ENCODE measurements around the gene SLC15A5.

Gene SLC15A5

DNA sequence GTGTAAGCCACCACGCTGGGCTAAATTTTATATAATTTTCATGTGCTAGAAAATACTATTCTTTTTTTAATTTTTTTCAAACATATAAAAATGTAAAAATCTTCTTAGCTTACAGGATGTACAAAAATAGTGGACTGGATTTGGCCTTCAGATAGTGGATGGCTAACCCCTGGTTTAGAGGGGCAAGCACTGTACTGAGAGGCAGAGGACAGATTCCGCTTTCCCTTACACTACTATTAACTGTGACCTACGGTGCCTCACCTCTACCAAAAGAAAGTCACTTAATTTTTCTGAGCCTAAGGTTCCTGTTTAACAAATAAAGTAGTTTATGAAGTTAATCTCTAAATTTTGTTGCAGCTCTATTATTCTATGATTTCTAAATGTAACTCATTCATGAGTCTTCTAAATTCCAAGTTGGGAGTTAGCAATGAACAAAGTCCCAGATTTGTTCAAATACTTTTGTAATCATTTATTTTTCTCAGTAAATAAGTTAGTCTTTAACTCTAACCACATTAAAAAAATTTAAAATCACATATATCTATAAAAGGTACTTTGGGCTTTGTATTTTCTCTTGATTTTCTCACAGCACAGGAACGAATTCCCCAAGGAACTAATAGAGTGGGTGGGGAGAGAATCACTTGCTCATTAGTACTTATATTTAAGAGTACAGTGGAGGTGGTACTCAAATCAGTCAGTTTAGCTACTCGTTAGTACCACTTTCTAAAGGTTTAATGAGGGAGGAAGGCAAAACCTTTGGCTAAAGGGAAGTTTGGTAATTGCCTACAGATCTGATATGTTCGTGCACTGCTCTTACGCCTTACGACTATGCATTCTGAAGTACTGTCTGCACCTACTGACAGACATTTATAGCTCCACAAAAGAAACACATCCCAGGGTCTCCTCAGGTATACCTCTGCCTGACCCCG lies 33.7 kb downstream of the SLC15A5 start:
- Histone ChIP-seq H3K79me2 (ENCODE audit: control insufficient read depth, insufficient read depth, low read length, poor library complexity) (no peaks in the 10 kb centered on the region), H3K18ac (ENCODE audit: low read length) (no peak overlapping the region), H4K12ac (ENCODE audit: low read depth, low read length) (no peak overlapping the region), H3K79me1 (ENCODE audit: low read length) (no peaks in the 10 kb centered on the region), H3K23ac (ENCODE audit: low read length) (no peak overlapping the region), H3K36me3 (ENCODE audit: control insufficient read depth in 1 of 2, insufficient read depth in 2 of 2, low read length in 2 of 2) (no peaks in the 10 kb centered on the region), H3K27ac (ENCODE audit: low read depth, low read length) (no peak overlapping the region), H2AK5ac (ENCODE audit: low read length) (no peak overlapping the region), H3K9me3 (ENCODE audit: insufficient read depth, low read depth, low read length) (no peaks in the 10 kb centered on the region), H3K4me1 (ENCODE audit: control insufficient read depth in 1 of 2, insufficient read depth in 2 of 2, low read length in 2 of 2) (no peaks in the 10 kb centered on the region), H3K14ac (ENCODE audit: low read length) (no peak overlapping the region), H4K8ac (ENCODE audit: low read depth, low read length) (no peak overlapping the region), H4K91ac (ENCODE audit: low read depth, low read length) (no peak overlapping the region), H2AFZ (ENCODE audit: insufficient read depth, low read length, poor library complexity) (no peak overlapping the region), H2BK5ac (ENCODE audit: low read depth, low read length, poor library complexity) (no peak overlapping the region), H2BK12ac (ENCODE audit: low read length) (no peak overlapping the region), H3K27me3 (ENCODE audit: insufficient read depth, low read length) (no peaks in the 10 kb centered on the region), H3K4ac (ENCODE audit: low read depth, low read length) (no peak overlapping the region), H3K4me2 (ENCODE audit: low read length) (no peak overlapping the region), H3K4me3 (ENCODE audit: low read depth, low read length) (no peak overlapping the region), H3K9ac (ENCODE audit: low read length) (no peak overlapping the region), H2BK120ac (ENCODE audit: insufficient read depth, low read length, poor library complexity) (no peak overlapping the region)
- WGBS (ENCODE audit: extremely low coverage, insufficient coverage, insufficient read length), result no CpG with 5 or more reads among the region's 9 CpGs
- DNase-seq, result no peak

DNA sequence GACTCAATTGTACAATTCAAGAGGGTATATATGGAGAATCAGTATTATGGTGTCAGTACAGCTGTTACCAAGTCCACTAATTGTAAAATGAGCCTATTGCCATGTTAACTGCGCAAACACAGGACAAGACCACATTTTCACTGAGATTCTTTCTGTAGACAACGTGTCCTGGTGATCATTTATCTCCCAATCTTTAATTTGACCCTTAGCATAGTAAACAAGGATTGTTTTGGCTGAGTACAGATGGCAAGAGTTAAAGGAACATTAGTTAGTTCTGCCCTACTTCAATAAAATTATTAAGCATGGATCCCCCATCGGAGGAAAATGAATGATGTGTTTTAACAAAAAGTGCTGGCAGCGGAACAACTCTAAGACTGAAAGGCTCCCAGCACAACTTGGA lies 36.1 kb downstream of the SLC15A5 start:
- no peaks in the 10 kb centered on the region for H3K9me3 ChIP-seq (ENCODE audit: insufficient read depth, low read depth, low read length)
- H3K18ac ChIP-seq (ENCODE audit: low read length), result no peak overlapping the region
- no peak overlapping the region for H3K14ac ChIP-seq (ENCODE audit: low read length)
- H3K79me1 ChIP-seq (ENCODE audit: low read length), result no peaks in the 10 kb centered on the region
- no peak overlapping the region for H3K9ac ChIP-seq (ENCODE audit: low read length)
- no peak overlapping the region for H3K4me2 ChIP-seq (ENCODE audit: low read length)
- H4K91ac ChIP-seq (ENCODE audit: low read depth, low read length), result no peak overlapping the region
- no peak overlapping the region for H3K27ac ChIP-seq (ENCODE audit: low read depth, low read length)
- no peak overlapping the region for H2AK5ac ChIP-seq (ENCODE audit: low read length)
- no peak overlapping the region for H2BK5ac ChIP-seq (ENCODE audit: low read depth, low read length, poor library complexity)
- no peak overlapping the region for H2AFZ ChIP-seq (ENCODE audit: insufficient read depth, low read length, poor library complexity)
- H2BK120ac ChIP-seq (ENCODE audit: insufficient read depth, low read length, poor library complexity), result no peak overlapping the region
- no peaks in the 10 kb centered on the region for H3K79me2 ChIP-seq (ENCODE audit: control insufficient read depth, insufficient read depth, low read length, poor library complexity)
- no peak overlapping the region for H4K8ac ChIP-seq (ENCODE audit: low read depth, low read length)
- H3K4me3 ChIP-seq (ENCODE audit: low read depth, low read length), result no peak overlapping the region
- no peaks in the 10 kb centered on the region for H3K4me1 ChIP-seq (ENCODE audit: control insufficient read depth in 1 of 2, insufficient read depth in 2 of 2, low read length in 2 of 2)
- H3K27me3 ChIP-seq (ENCODE audit: insufficient read depth, low read length), result no peaks in the 10 kb centered on the region
- H3K23ac ChIP-seq (ENCODE audit: low read length), result no peak overlapping the region
- no peak for DNase-seq
- no peak overlapping the region for H4K12ac ChIP-seq (ENCODE audit: low read depth, low read length)
- H3K4ac ChIP-seq (ENCODE audit: low read depth, low read length), result no peak overlapping the region
- H3K36me3 ChIP-seq (ENCODE audit: control insufficient read depth in 1 of 2, insufficient read depth in 2 of 2, low read length in 2 of 2), result no peaks in the 10 kb centered on the region
- H2BK12ac ChIP-seq (ENCODE audit: low read length), result no peak overlapping the region
- no CpG with 5 or more reads among the region's 4 CpGs for WGBS (ENCODE audit: extremely low coverage, insufficient coverage, insufficient read length)

DNA sequence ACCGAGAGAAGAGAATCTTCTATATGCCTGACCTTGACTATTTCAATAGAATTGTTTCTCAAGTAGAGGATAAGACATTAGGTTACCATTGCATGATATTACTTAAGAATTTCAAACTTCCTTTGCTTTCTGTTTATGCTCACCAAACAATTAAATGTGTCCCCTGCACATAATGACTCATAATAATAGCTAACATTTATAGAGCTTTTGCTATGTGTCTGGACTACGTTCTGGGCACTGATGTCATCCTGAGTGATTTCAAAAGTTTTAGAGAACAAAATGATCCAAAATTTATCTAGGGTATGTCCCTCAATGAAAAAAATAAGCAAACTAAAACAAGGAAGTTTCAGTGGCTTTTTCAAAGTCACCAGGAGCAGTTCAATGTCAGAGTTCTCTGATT lies 38.8 kb downstream of the SLC15A5 start:
- no peak overlapping the region for H3K9ac ChIP-seq (ENCODE audit: low read length)
- no peak overlapping the region for H3K27ac ChIP-seq (ENCODE audit: low read depth, low read length)
- H2AK5ac ChIP-seq (ENCODE audit: low read length), result no peak overlapping the region
- H2AFZ ChIP-seq (ENCODE audit: insufficient read depth, low read length, poor library complexity), result no peak overlapping the region
- H3K4me1 ChIP-seq (ENCODE audit: control insufficient read depth in 1 of 2, insufficient read depth in 2 of 2, low read length in 2 of 2), result no peaks in the 10 kb centered on the region
- DNase-seq, result peak in 1 of 2 donors; percentile 3
- no peak overlapping the region for H2BK5ac ChIP-seq (ENCODE audit: low read depth, low read length, poor library complexity)
- H3K27me3 ChIP-seq (ENCODE audit: insufficient read depth, low read length), result no peaks in the 10 kb centered on the region
- H2BK12ac ChIP-seq (ENCODE audit: low read length), result no peak overlapping the region
- H3K9me3 ChIP-seq (ENCODE audit: insufficient read depth, low read depth, low read length), result no peaks in the 10 kb centered on the region
- no peak overlapping the region for H3K4ac ChIP-seq (ENCODE audit: low read depth, low read length)
- H4K12ac ChIP-seq (ENCODE audit: low read depth, low read length), result no peak overlapping the region
- H4K91ac ChIP-seq (ENCODE audit: low read depth, low read length), result no peak overlapping the region
- no peaks in the 10 kb centered on the region for H3K79me2 ChIP-seq (ENCODE audit: control insufficient read depth, insufficient read depth, low read length, poor library complexity)
- H3K4me2 ChIP-seq (ENCODE audit: low read length), result no peak overlapping the region
- H4K8ac ChIP-seq (ENCODE audit: low read depth, low read length), result no peak overlapping the region
- H3K36me3 ChIP-seq (ENCODE audit: control insufficient read depth in 1 of 2, insufficient read depth in 2 of 2, low read length in 2 of 2), result no peaks in the 10 kb centered on the region
- H3K14ac ChIP-seq (ENCODE audit: low read length), result no peak overlapping the region
- H3K23ac ChIP-seq (ENCODE audit: low read length), result no peak overlapping the region
- no peak overlapping the region for H3K4me3 ChIP-seq (ENCODE audit: low read depth, low read length)
- no peak overlapping the region for H3K18ac ChIP-seq (ENCODE audit: low read length)
- H2BK120ac ChIP-seq (ENCODE audit: insufficient read depth, low read length, poor library complexity), result no peak overlapping the region
- H3K79me1 ChIP-seq (ENCODE audit: low read length), result no peaks in the 10 kb centered on the region
- no CpG with 5 or more reads among the region's 2 CpGs for WGBS (ENCODE audit: extremely low coverage, insufficient coverage, insufficient read length)

DNA sequence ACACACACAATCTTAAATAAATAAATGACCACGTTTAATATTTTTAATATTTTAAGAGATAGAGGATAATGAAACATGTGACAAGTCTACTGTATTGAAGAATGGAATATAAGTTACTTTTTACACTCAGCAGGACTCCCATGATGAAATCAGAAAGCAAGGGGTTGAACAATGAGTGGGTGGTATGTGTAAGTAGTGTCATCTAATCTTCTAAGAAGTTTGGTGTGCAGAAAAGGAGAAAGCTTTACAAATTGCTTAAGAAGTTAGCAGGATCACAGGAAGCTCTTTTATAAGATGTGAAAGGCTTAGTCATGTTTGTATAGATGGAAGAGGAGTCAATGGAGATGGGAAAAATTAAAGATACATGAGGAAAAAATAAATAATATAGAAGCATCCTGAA lies 47.8 kb downstream of the SLC15A5 start:
- H2AFZ ChIP-seq (ENCODE audit: insufficient read depth, low read length, poor library complexity), result no peak overlapping the region
- H3K79me1 ChIP-seq (ENCODE audit: low read length), result no peaks in the 10 kb centered on the region
- no peak for DNase-seq
- H3K9me3 ChIP-seq (ENCODE audit: insufficient read depth, low read depth, low read length), result no peaks in the 10 kb centered on the region
- H3K14ac ChIP-seq (ENCODE audit: low read length), result no peak overlapping the region
- no peaks in the 10 kb centered on the region for H3K4me1 ChIP-seq (ENCODE audit: control insufficient read depth in 1 of 2, insufficient read depth in 2 of 2, low read length in 2 of 2)
- no peak overlapping the region for H4K91ac ChIP-seq (ENCODE audit: low read depth, low read length)
- H3K4me2 ChIP-seq (ENCODE audit: low read length), result no peak overlapping the region
- H3K36me3 ChIP-seq (ENCODE audit: control insufficient read depth in 1 of 2, insufficient read depth in 2 of 2, low read length in 2 of 2), result no peaks in the 10 kb centered on the region
- no CpG with 5 or more reads among the region's 1 CpG for WGBS (ENCODE audit: extremely low coverage, insufficient coverage, insufficient read length)
- H2BK120ac ChIP-seq (ENCODE audit: insufficient read depth, low read length, poor library complexity), result no peak overlapping the region
- H3K23ac ChIP-seq (ENCODE audit: low read length), result no peak overlapping the region
- no peak overlapping the region for H3K27ac ChIP-seq (ENCODE audit: low read depth, low read length)
- H3K18ac ChIP-seq (ENCODE audit: low read length), result no peak overlapping the region
- no peak overlapping the region for H2BK12ac ChIP-seq (ENCODE audit: low read length)
- H3K4me3 ChIP-seq (ENCODE audit: low read depth, low read length), result no peak overlapping the region
- H2AK5ac ChIP-seq (ENCODE audit: low read length), result no peak overlapping the region
- H4K12ac ChIP-seq (ENCODE audit: low read depth, low read length), result no peak overlapping the region
- H3K27me3 ChIP-seq (ENCODE audit: insufficient read depth, low read length), result no peaks in the 10 kb centered on the region
- no peaks in the 10 kb centered on the region for H3K79me2 ChIP-seq (ENCODE audit: control insufficient read depth, insufficient read depth, low read length, poor library complexity)
- H3K4ac ChIP-seq (ENCODE audit: low read depth, low read length), result no peak overlapping the region
- no peak overlapping the region for H2BK5ac ChIP-seq (ENCODE audit: low read depth, low read length, poor library complexity)
- no peak overlapping the region for H4K8ac ChIP-seq (ENCODE audit: low read depth, low read length)
- H3K9ac ChIP-seq (ENCODE audit: low read length), result no peak overlapping the region

Data from trophoblast cell (in vitro differentiated cells and primary cell).